A549 (cell line): Measurements from ENCODE around the gene MIB2. TPM values are rescaled to one million over a fixed set of nuclear protein-coding genes. Genes with fewer than 3 reads are reported as not detected.

ENCODE experiments used
- polyA plus RNA-seq, 4 experiments: library from polyadenylated mRNA; depleted of rRNA in 3 of 4; stranded (reverse); fragments of >200 nt; fragmentation: RNase III in 1 of 4; extraction: RNeasy Plus Mini Kit Qiagen cat#74134 plus additional on column Dnase treatment in 1 of 4; gene quantifications; 2 replicates in 3 of 4; 3 replicates in 1 of 4; pipeline ENCODE4 v1.2.3, GENCODE V29; 2011 to 2017

MIB2 gene
- polyA plus RNA-seq, 2 of the 4 experiments (the other 2 are of a cell fraction): 5.1 to 20.0 TPM

Other genes starting within 250 kb of the MIB2 start
- gene AURKAIP1, start 240.3 kb upstream of the MIB2 start, polyA plus RNA-seq (2011; rRNA removed): 49.8 and 62.0 TPM in 2 replicates
- 97.2 to 102 TPM (median 97.9 TPM) in 3 replicates for gene AURKAIP1, start 240.3 kb upstream of the MIB2 start, polyA plus RNA-seq (2017; fragmentation: RNase III; extraction: RNeasy Plus Mini Kit Qiagen cat#74134 plus additional on column Dnase treatment)
- 111 TPM in 2 replicates for gene CCNL2, start 216.2 kb upstream of the MIB2 start, polyA plus RNA-seq (2011; rRNA removed)
- 80.3 to 93.3 TPM (median 85.5 TPM) in 3 replicates for gene CCNL2, start 216.2 kb upstream of the MIB2 start, polyA plus RNA-seq (2017; fragmentation: RNase III; extraction: RNeasy Plus Mini Kit Qiagen cat#74134 plus additional on column Dnase treatment)
- 146 and 163 TPM in 2 replicates for gene MRPL20, start 208.2 kb upstream of the MIB2 start, polyA plus RNA-seq (2011; rRNA removed)
- gene MRPL20, start 208.2 kb upstream of the MIB2 start, polyA plus RNA-seq (2017; fragmentation: RNase III; extraction: RNeasy Plus Mini Kit Qiagen cat#74134 plus additional on column Dnase treatment): 151 to 164 TPM (median 158 TPM) in 3 replicates
- gene ANKRD65, start 194.2 kb upstream of the MIB2 start, polyA plus RNA-seq (2011; rRNA removed): not detected in 2 replicates
- gene ANKRD65, start 194.2 kb upstream of the MIB2 start, polyA plus RNA-seq (2017; fragmentation: RNase III; extraction: RNeasy Plus Mini Kit Qiagen cat#74134 plus additional on column Dnase treatment): 0.05 TPM in 1 of 3 replicates, not detected in the others
- 3.7 and 4.0 TPM in 2 replicates for gene VWA1, start 179.8 kb upstream of the MIB2 start, polyA plus RNA-seq (2011; rRNA removed)
- gene VWA1, start 179.8 kb upstream of the MIB2 start, polyA plus RNA-seq (2017; fragmentation: RNase III; extraction: RNeasy Plus Mini Kit Qiagen cat#74134 plus additional on column Dnase treatment): 4.2 to 5.3 TPM (median 4.8 TPM) in 3 replicates
- gene ATAD3C, start 165.8 kb upstream of the MIB2 start, polyA plus RNA-seq (2011; rRNA removed): not detected in 2 replicates
- gene ATAD3C, start 165.8 kb upstream of the MIB2 start, polyA plus RNA-seq (2017; fragmentation: RNase III; extraction: RNeasy Plus Mini Kit Qiagen cat#74134 plus additional on column Dnase treatment): not detected in 3 replicates
- 0.13 and 0.21 TPM in 2 replicates for gene ATAD3B, start 143.7 kb upstream of the MIB2 start, polyA plus RNA-seq (2011; rRNA removed)
- 0.99 to 1.1 TPM (median 0.99 TPM) in 3 replicates for gene ATAD3B, start 143.7 kb upstream of the MIB2 start, polyA plus RNA-seq (2017; fragmentation: RNase III; extraction: RNeasy Plus Mini Kit Qiagen cat#74134 plus additional on column Dnase treatment)
- gene ATAD3A, start 103.3 kb upstream of the MIB2 start, polyA plus RNA-seq (2011; rRNA removed): 6.6 and 10.9 TPM in 2 replicates
- gene ATAD3A, start 103.3 kb upstream of the MIB2 start, polyA plus RNA-seq (2017; fragmentation: RNase III; extraction: RNeasy Plus Mini Kit Qiagen cat#74134 plus additional on column Dnase treatment): 25.1 to 29.1 TPM (median 27.2 TPM) in 3 replicates
- gene TMEM240, start 74.9 kb upstream of the MIB2 start, polyA plus RNA-seq (2011; rRNA removed): 0.13 and 0.14 TPM in 2 replicates
- gene TMEM240, start 74.9 kb upstream of the MIB2 start, polyA plus RNA-seq (2017; fragmentation: RNase III; extraction: RNeasy Plus Mini Kit Qiagen cat#74134 plus additional on column Dnase treatment): 0.55 to 1.1 TPM (median 1.1 TPM) in 3 replicates
- 80.4 and 101 TPM in 2 replicates for gene SSU72, start 40.6 kb upstream of the MIB2 start, polyA plus RNA-seq (2011; rRNA removed)
- gene SSU72, start 40.6 kb upstream of the MIB2 start, polyA plus RNA-seq (2017; fragmentation: RNase III; extraction: RNeasy Plus Mini Kit Qiagen cat#74134 plus additional on column Dnase treatment): 75.1 to 78.3 TPM (median 75.3 TPM) in 3 replicates
- 0.56 and 0.77 TPM in 2 replicates for gene FNDC10, start 15.4 kb upstream of the MIB2 start, polyA plus RNA-seq (2011; rRNA removed)
- gene FNDC10, start 15.4 kb upstream of the MIB2 start, polyA plus RNA-seq (2017; fragmentation: RNase III; extraction: RNeasy Plus Mini Kit Qiagen cat#74134 plus additional on column Dnase treatment): 2.7 to 4.2 TPM (median 4.0 TPM) in 3 replicates
- not detected in 2 replicates for gene MMP23B, start 16.7 kb downstream of the MIB2 start, polyA plus RNA-seq (2011; rRNA removed)
- 0.66 to 1.0 TPM (median 0.84 TPM) in 3 replicates for gene MMP23B, start 16.7 kb downstream of the MIB2 start, polyA plus RNA-seq (2017; fragmentation: RNase III; extraction: RNeasy Plus Mini Kit Qiagen cat#74134 plus additional on column Dnase treatment)
- 7.6 and 11.3 TPM in 2 replicates for gene CDK11B, start 43.5 kb downstream of the MIB2 start, polyA plus RNA-seq (2011; rRNA removed)
- gene CDK11B, start 43.5 kb downstream of the MIB2 start, polyA plus RNA-seq (2017; fragmentation: RNase III; extraction: RNeasy Plus Mini Kit Qiagen cat#74134 plus additional on column Dnase treatment): 33.8 to 35.0 TPM (median 33.8 TPM) in 3 replicates
- 10.8 and 16.6 TPM in 2 replicates for gene SLC35E2B, start 77.3 kb downstream of the MIB2 start, polyA plus RNA-seq (2011; rRNA removed)
- 10.8 to 13.9 TPM (median 13.6 TPM) in 3 replicates for gene SLC35E2B, start 77.3 kb downstream of the MIB2 start, polyA plus RNA-seq (2017; fragmentation: RNase III; extraction: RNeasy Plus Mini Kit Qiagen cat#74134 plus additional on column Dnase treatment)
- 6.7 and 13.7 TPM in 2 replicates for gene CDK11A, start 108.9 kb downstream of the MIB2 start, polyA plus RNA-seq (2011; rRNA removed)
- 34.1 to 40.9 TPM (median 36.4 TPM) in 3 replicates for gene CDK11A, start 108.9 kb downstream of the MIB2 start, polyA plus RNA-seq (2017; fragmentation: RNase III; extraction: RNeasy Plus Mini Kit Qiagen cat#74134 plus additional on column Dnase treatment)
- 32.9 and 35.8 TPM in 2 replicates for gene NADK, start 163.0 kb downstream of the MIB2 start, polyA plus RNA-seq (2011; rRNA removed)
- 37.1 to 40.0 TPM (median 38.4 TPM) in 3 replicates for gene NADK, start 163.0 kb downstream of the MIB2 start, polyA plus RNA-seq (2017; fragmentation: RNase III; extraction: RNeasy Plus Mini Kit Qiagen cat#74134 plus additional on column Dnase treatment)